ENCODE data around the gene CEMIP2.
A peak's percentile ranks its signal among the peaks of the same experiment; 100 is the strongest.
"Not testable (repeated sequence)": the region's sequence is repeated elsewhere in the genome, so short reads cannot be mapped to it uniquely, and the experiment has no call there.

CEMIP2 gene

GRCh38 chr9:71676460-71676859 is 91.9 kb downstream of the CEMIP2 start:
- no peak for DNase-seq (ENCODE audit: low read depth)

- DNase-seq (ENCODE audit: low read depth): peak; percentile 32
These were observed 92.5 kb downstream of the CEMIP2 start for GRCh38 chr9:71675857-71676165.

- no peak for DNase-seq (ENCODE audit: low read depth)
These were observed 93.0 kb downstream of the CEMIP2 start for GRCh38 chr9:71675105-71675856.

GRCh38 chr9:71672573-71672972 is 95.7 kb downstream of the CEMIP2 start:
- DNase-seq (ENCODE audit: low read depth): no peak

GRCh38 chr9:71671289-71671688 is 97.0 kb downstream of the CEMIP2 start:
- DNase-seq (ENCODE audit: low read depth): no peak

- no peak for DNase-seq (ENCODE audit: low read depth)
These were observed 98.2 kb downstream of the CEMIP2 start for GRCh38 chr9:71670121-71670520.

GRCh38 chr9:71669284-71669995 is 98.9 kb downstream of the CEMIP2 start:
- DNase-seq (ENCODE audit: low read depth): peak; percentile 19

GRCh38 chr9:71668717-71669116 is 99.6 kb downstream of the CEMIP2 start:
- DNase-seq (ENCODE audit: low read depth): no peak

- DNase-seq (ENCODE audit: low read depth): no peak
These were observed 103.1 kb downstream of the CEMIP2 start for GRCh38 chr9:71665247-71665646.

- no peak for DNase-seq (ENCODE audit: low read depth)
These were observed 103.7 kb downstream of the CEMIP2 start for GRCh38 chr9:71664566-71664965.

- peak; percentile 64 for DNase-seq (ENCODE audit: low read depth)
These were observed 104.3 kb downstream of the CEMIP2 start for GRCh38 chr9:71663931-71664459.

- DNase-seq (ENCODE audit: low read depth): peak; percentile 25
These were observed 105.1 kb downstream of the CEMIP2 start for GRCh38 chr9:71663216-71663615.

GRCh38 chr9:71662082-71662481 is 106.2 kb downstream of the CEMIP2 start:
- DNase-seq (ENCODE audit: low read depth): no peak

- not testable (repeated sequence) for DNase-seq (ENCODE audit: low read depth)
These were observed 111.0 kb downstream of the CEMIP2 start for GRCh38 chr9:71657276-71657675.

- no peak for DNase-seq (ENCODE audit: low read depth)
These were observed 111.8 kb downstream of the CEMIP2 start for GRCh38 chr9:71656496-71656895.

GRCh38 chr9:71655778-71656177 is 112.5 kb downstream of the CEMIP2 start:
- DNase-seq (ENCODE audit: low read depth): no peak

GRCh38 chr9:71655141-71655540 is 113.2 kb downstream of the CEMIP2 start:
- no peak for DNase-seq (ENCODE audit: low read depth)

GRCh38 chr9:71652480-71652879 is 115.8 kb downstream of the CEMIP2 start:
- DNase-seq (ENCODE audit: low read depth): no peak

GRCh38 chr9:71648453-71648852 is 119.9 kb downstream of the CEMIP2 start:
- DNase-seq (ENCODE audit: low read depth): no peak

- DNase-seq (ENCODE audit: low read depth): peak; percentile 84
These were observed 121.2 kb downstream of the CEMIP2 start for GRCh38 chr9:71647094-71647591.

- DNase-seq (ENCODE audit: low read depth): no peak
These were observed 122.2 kb downstream of the CEMIP2 start for GRCh38 chr9:71646131-71646530.

GRCh38 chr9:71644819-71645362 is 123.4 kb downstream of the CEMIP2 start:
- no peak for DNase-seq (ENCODE audit: low read depth)

- DNase-seq (ENCODE audit: low read depth): no peak
These were observed 125.0 kb downstream of the CEMIP2 start for GRCh38 chr9:71643330-71643729.
